ENCODE measurements around the gene YPEL5. TPM values are rescaled to one million over a fixed set of nuclear protein-coding genes. Genes with fewer than 3 reads are reported as not detected.
A peak's percentile ranks its signal among the peaks of the same experiment; 100 is the strongest.

Gene YPEL5
- total RNA-seq, 1 donor from 2014 or later, result 83.5 TPM

- no peak overlapping the region for H3K27ac ChIP-seq
- no peaks in the 10 kb centered on the region for H3K9me3 ChIP-seq
- H3K36me3 ChIP-seq, result no peaks in the 10 kb centered on the region
- no peaks in the 10 kb centered on the region for H3K4me1 ChIP-seq
- intact Hi-C loops (cut with DNase I), result no loop called here
- no peaks in the 10 kb centered on the region for H3K27me3 ChIP-seq
- TF ChIP-seq POLR2A (IDR thresholded peaks at IDR 0.05) (no peak), POLR2AphosphoS5 (IDR thresholded peaks at IDR 0.05; ENCODE audit: insufficient read depth in 1 of 2, low read depth in 1 of 2) (no peak), CTCF (IDR thresholded peaks at IDR 0.05) (no peak)
- DNase-seq (ENCODE audit: extremely low spot score in 2 of 2), result no peak
- no peak overlapping the region for H3K4me3 ChIP-seq
These were observed 46.4 kb downstream of the YPEL5 start for GRCh38 chr2:30193104-30193681.

- no peak for DNase-seq (ENCODE audit: extremely low spot score in 2 of 2)
These were observed 47.6 kb downstream of the YPEL5 start for GRCh38 chr2:30194421-30194820.

GRCh38 chr2:30195016-30195415 is 48.2 kb downstream of the YPEL5 start:
- no peak for DNase-seq (ENCODE audit: extremely low spot score in 2 of 2)
- Histone ChIP-seq H3K36me3 (no peaks in the 10 kb centered on the region), H3K27ac (no peak overlapping the region), H3K4me3 (no peak overlapping the region), H3K27me3 (no peaks in the 10 kb centered on the region), H3K4me1 (no peaks in the 10 kb centered on the region), H3K9me3 (no peaks in the 10 kb centered on the region)
- intact Hi-C loops (cut with DNase I), result no loop called here
- no peak for TF ChIP-seq POLR2AphosphoS5 (IDR thresholded peaks at IDR 0.05; ENCODE audit: insufficient read depth in 1 of 2, low read depth in 1 of 2)
- no peak for TF ChIP-seq POLR2A (IDR thresholded peaks at IDR 0.05)
- no peak for TF ChIP-seq CTCF (IDR thresholded peaks at IDR 0.05)

More at GRCh38 chr2:30194421-30194820, 47.6 kb downstream of the YPEL5 start:
- no peak for TF ChIP-seq CTCF (IDR thresholded peaks at IDR 0.05)
- no peak for TF ChIP-seq POLR2AphosphoS5 (IDR thresholded peaks at IDR 0.05; ENCODE audit: insufficient read depth in 1 of 2, low read depth in 1 of 2)
- TF ChIP-seq POLR2A (IDR thresholded peaks at IDR 0.05), result no peak
- H3K4me3 ChIP-seq, result no peak overlapping the region
- no peaks in the 10 kb centered on the region for H3K36me3 ChIP-seq
- H3K27ac ChIP-seq, result no peak overlapping the region
- H3K9me3 ChIP-seq, result no peaks in the 10 kb centered on the region
- H3K27me3 ChIP-seq, result no peaks in the 10 kb centered on the region
- intact Hi-C loops (cut with DNase I), result no loop called here
- no peaks in the 10 kb centered on the region for H3K4me1 ChIP-seq

- H3K4me3 ChIP-seq, result no peak overlapping the region
- no peak for DNase-seq (ENCODE audit: extremely low spot score in 2 of 2)
- H3K4me1 ChIP-seq, result no peaks in the 10 kb centered on the region
- no peaks in the 10 kb centered on the region for H3K9me3 ChIP-seq
- no peaks in the 10 kb centered on the region for H3K36me3 ChIP-seq
- H3K27ac ChIP-seq, result no peak overlapping the region
- TF ChIP-seq POLR2AphosphoS5 (IDR thresholded peaks at IDR 0.05; ENCODE audit: insufficient read depth in 1 of 2, low read depth in 1 of 2), result no peak
- TF ChIP-seq CTCF (IDR thresholded peaks at IDR 0.05), result no peak
- no peak for TF ChIP-seq POLR2A (IDR thresholded peaks at IDR 0.05)
- no peaks in the 10 kb centered on the region for H3K27me3 ChIP-seq
- intact Hi-C loops (cut with DNase I), result no loop called here
These were observed 50.9 kb downstream of the YPEL5 start for GRCh38 chr2:30197570-30198192.

GRCh38 chr2:30201990-30202389 is 55.2 kb downstream of the YPEL5 start:
- H3K27ac ChIP-seq, result peak overlapping the region; percentile 56

More at GRCh38 chr2:30201990-30202389, 55.2 kb downstream of the YPEL5 start:
- no peaks in the 10 kb centered on the region for H3K36me3 ChIP-seq
- H3K4me1 ChIP-seq, result no peaks in the 10 kb centered on the region
- TF ChIP-seq POLR2AphosphoS5 (IDR thresholded peaks at IDR 0.05; ENCODE audit: insufficient read depth in 1 of 2, low read depth in 1 of 2), result peak in 1 of 2 donors; percentile 39
- TF ChIP-seq POLR2A (IDR thresholded peaks at IDR 0.05), result no peak
- no peak for TF ChIP-seq CTCF (IDR thresholded peaks at IDR 0.05)
- H3K4me3 ChIP-seq, result no peak overlapping the region
- DNase-seq (ENCODE audit: extremely low spot score in 2 of 2), result no peak
- no peaks in the 10 kb centered on the region for H3K9me3 ChIP-seq
- intact Hi-C loops (cut with DNase I), result no loop called here
- H3K27me3 ChIP-seq, result no peaks in the 10 kb centered on the region

All from vagina (tissue), 2 donors.